GM12878 (cell line): ENCODE measurements around the gene THAP10. TPM values are rescaled to one million over a fixed set of nuclear protein-coding genes. Genes with fewer than 3 reads are reported as not detected.
"Not testable (repeated sequence)": the region's sequence is repeated elsewhere in the genome, so short reads cannot be mapped to it uniquely, and the experiment has no call there.

ENCODE experiments used
- ATAC-seq: fragments of 200-7000 bp; cut with Tn5 transposase; 3 replicates; pipeline ENCODE4 v1.9.1; 2020; ENCODE audit warnings: mild to moderate bottlenecking, moderate library complexity
- BruUV-seq: library from RNA; stranded (reverse); fragments of 400-500 nt; replicated peaks from 2 replicates; lab custom pipeline; 2021; lab: Mats Ljungman, UMichigan
- CTCF ChIA-PET: fragments of 300-600 bp; sonication (Branson Sonifier 250); formaldehyde crosslinking; extraction: SDS; loops from one replicate; lab custom pipeline; 2021; ENCODE audit warnings: inconsistent platforms; lab: Yijun Ruan, JAX
- POLR2A ChIA-PET: fragments of 350-600 bp; formaldehyde crosslinking; extraction: SDS; loops from one replicate; lab custom pipeline; 2021; ENCODE audit warnings: inconsistent platforms; lab: Charles Lee
- RAD21 ChIA-PET: fragments of 300-600 bp; sonication (Branson Sonifier 250); formaldehyde crosslinking; loops from one replicate; lab custom pipeline; 2023; ENCODE audit warnings: antibody characterized with exemption; ENCODE audit not compliant: unreplicated experiment; lab: Charles Lee
- SMC1A ChIA-PET: fragments of 300-600 bp; sonication (Branson Sonifier 250); formaldehyde crosslinking; loops from one replicate; lab custom pipeline; 2023; ENCODE audit not compliant: unreplicated experiment, uncharacterized antibody; lab: Charles Lee
- DNase-seq: peaks from one replicate; pipeline ENCODE4 v3.0.0-alpha.2; 2011; ENCODE audit warnings: low read depth, low spot score
- FAIRE-seq: peaks from 3 replicates; lab custom pipeline; 2011; peaks lifted over from hg19 to GRCh38; lab: Jason Lieb, UNC
- H2AFZ ChIP-seq: 2 replicates; pipeline ENCODE4 v1.6.0; 2011; ENCODE audit warnings: low read depth, low read length, control low read depth; ENCODE audit not compliant: control insufficient read depth
- H3K27ac ChIP-seq: 2 replicates; pipeline ENCODE4 v1.5.1; 2011; ENCODE audit warnings: control low read depth; ENCODE audit not compliant: control insufficient read depth, insufficient read depth
- H3K27me3 ChIP-seq, 2 experiments: replicated peaks in 1 of 2; 2 replicates each; pipeline versions ENCODE4 v1.6.0 to v1.6.1; 2011; ENCODE audit warnings: low read length in 1 of 2; ENCODE audit not compliant: control insufficient read depth in 2 of 2, insufficient read depth in 2 of 2
- H3K36me3 ChIP-seq, 2 experiments: 2 replicates each; pipeline ENCODE4 v1.5.1; 2011; ENCODE audit warnings: low read length in 1 of 2; ENCODE audit not compliant: control insufficient read depth in 2 of 2, insufficient read depth in 2 of 2
- H3K4me1 ChIP-seq: 2 replicates; pipeline ENCODE4 v1.6.1; 2011; ENCODE audit warnings: mild to moderate bottlenecking, low read length, moderate library complexity, mixed read lengths; ENCODE audit not compliant: control insufficient read depth, insufficient read depth
- H3K4me2 ChIP-seq: 2 replicates; pipeline ENCODE4 v1.6.0; 2011; ENCODE audit warnings: control low read depth; ENCODE audit not compliant: control insufficient read depth, insufficient read depth
- H3K4me3 ChIP-seq: fragments of 200-600 bp; sonication (generic); 2 replicates; pipeline ENCODE4 v1.5.1; 2016
- H3K79me2 ChIP-seq: 2 replicates; pipeline ENCODE4 v1.6.0; 2011; ENCODE audit warnings: low read length; ENCODE audit not compliant: control insufficient read depth, insufficient read depth
- H3K9ac ChIP-seq: 2 replicates; pipeline ENCODE4 v1.8.0; 2011; ENCODE audit warnings: low read length, control low read depth, mixed read lengths; ENCODE audit not compliant: control insufficient read depth, insufficient read depth
- H3K9me3 ChIP-seq: replicated peaks from 3 replicates; pipeline ENCODE4 v1.5.1; 2011; ENCODE audit warnings: mild to moderate bottlenecking, low read length; ENCODE audit not compliant: control insufficient read depth, insufficient read depth
- H4K20me1 ChIP-seq: 2 replicates; pipeline ENCODE4 v1.6.0; 2011; ENCODE audit not compliant: control insufficient read depth, insufficient read depth
- DPF2 ChIP-seq: fragments of 450-650 bp; IDR thresholded peaks from 2 replicates; pipeline ENCODE4 v1.6.1; 2017; ENCODE audit warnings: mild to moderate bottlenecking
- ETV6 ChIP-seq, 2 experiments: fragments of 450-650 bp in 1 of 2; IDR thresholded peaks in 1 of 2; conservative IDR thresholded peaks in 1 of 2; 2 replicates each; pipeline ENCODE4 v1.6.1; 2014; ENCODE audit warnings: antibody characterized with exemption in 1 of 2, borderline replicate concordance in 1 of 2, low read depth in 1 of 2, mild to moderate bottlenecking in 1 of 2, moderate library complexity in 1 of 2
- FOXM1 ChIP-seq: IDR thresholded peaks from 2 replicates; pipeline ENCODE4 v1.6.1; 2012; ENCODE audit warnings: low read depth, mild to moderate bottlenecking, inconsistent platforms, low read length, moderate library complexity
- ZSCAN29 ChIP-seq: fragments of 450-650 bp; IDR thresholded peaks from 2 replicates; pipeline ENCODE4 v1.6.1; 2017; ENCODE audit warnings: mild to moderate bottlenecking, moderate library complexity
- whole genome bisulfite sequencing: methylation state at CpG from one replicate; pipeline ENCODE4 v1.1.6; 2016; ENCODE audit warnings: low lambda C conversion rate; ENCODE audit not compliant: insufficient replicate concordance, insufficient coverage; ENCODE audit errors: missing lambda C conversion rate; 5-methylcytosine and 5-hydroxymethylcytosine counted together
- in situ Hi-C: fragments of 300-500 bp; cut with MboI; formaldehyde crosslinking; loops from 9 replicates; pipeline ENCODE4 v1.14.3; 2018; ENCODE audit warnings: mixed read lengths
- intact Hi-C: fragments of 100-400 bp; cut with micrococcal nuclease; formaldehyde crosslinking; loops from one replicate; pipeline ENCODE4 v1.14.2; 2022; ENCODE audit not compliant: unreplicated experiment
- polyA plus RNA-seq, 11 experiments: library from polyadenylated mRNA; depleted of rRNA in 4 of 11; unstranded in 6 of 11; stranded (reverse) in 5 of 11; fragments of >200 nt; fragmentation: Nextera tagmentation in 4 of 11; fragmentation: Illumina TruSeq in 1 of 11; extraction: Ambion mirVana in 4 of 11; extraction: Trizol in 1 of 11; gene quantifications; 1 replicate in 1 of 11; 2 replicates in 10 of 11; pipeline versions ENCODE4 v1.2.1 to v1.2.3, GENCODE V29; 2011 to 2016; ENCODE audit warnings: inconsistent platforms in 2 of 11, missing spikeins in 2 of 11, low read depth in 1 of 11
- total RNA-seq, 4 experiments: library from RNA; depleted of rRNA in 3 of 4; stranded (reverse); fragments of >200 nt in 3 of 4; fragmentation: Illumina TruSeq in 1 of 4; extraction: Trizol in 1 of 4; gene quantifications; 2 replicates each; pipeline versions ENCODE4 v1.2.1 to v1.2.3, GENCODE V29; 2013 to 2021
- TF ChIP-seq, protein P1 (sequence below): IDR thresholded peaks from 2 replicates; pipeline ENCODE4 v1.6.1; 2011; ENCODE audit warnings: borderline replicate concordance, low read depth, mild to moderate bottlenecking, moderate library complexity, low read length; ENCODE audit not compliant: insufficient read depth, poor library complexity, severe bottlenecking
- TF ChIP-seq, protein P2 (sequence below): IDR thresholded peaks from 2 replicates; pipeline ENCODE4 v1.6.1; 2011; ENCODE audit warnings: borderline replicate concordance, low read depth, mild to moderate bottlenecking, moderate library complexity, mixed read lengths, low read length; ENCODE audit not compliant: insufficient read depth; ENCODE audit errors: extremely low read length
- TF ChIP-seq, protein P3 (sequence below): fragments of 450-650 bp; IDR thresholded peaks from 2 replicates; pipeline ENCODE4 v1.6.1; 2017; ENCODE audit warnings: mild to moderate bottlenecking

THAP10 gene
- total and polyA plus RNA-seq, 10 of the 15 experiments (the other 5 are each of a cell fraction or from before 2014, with no cell fraction given), result 0.35 to 5.2 (median 1.4) TPM

DNA sequence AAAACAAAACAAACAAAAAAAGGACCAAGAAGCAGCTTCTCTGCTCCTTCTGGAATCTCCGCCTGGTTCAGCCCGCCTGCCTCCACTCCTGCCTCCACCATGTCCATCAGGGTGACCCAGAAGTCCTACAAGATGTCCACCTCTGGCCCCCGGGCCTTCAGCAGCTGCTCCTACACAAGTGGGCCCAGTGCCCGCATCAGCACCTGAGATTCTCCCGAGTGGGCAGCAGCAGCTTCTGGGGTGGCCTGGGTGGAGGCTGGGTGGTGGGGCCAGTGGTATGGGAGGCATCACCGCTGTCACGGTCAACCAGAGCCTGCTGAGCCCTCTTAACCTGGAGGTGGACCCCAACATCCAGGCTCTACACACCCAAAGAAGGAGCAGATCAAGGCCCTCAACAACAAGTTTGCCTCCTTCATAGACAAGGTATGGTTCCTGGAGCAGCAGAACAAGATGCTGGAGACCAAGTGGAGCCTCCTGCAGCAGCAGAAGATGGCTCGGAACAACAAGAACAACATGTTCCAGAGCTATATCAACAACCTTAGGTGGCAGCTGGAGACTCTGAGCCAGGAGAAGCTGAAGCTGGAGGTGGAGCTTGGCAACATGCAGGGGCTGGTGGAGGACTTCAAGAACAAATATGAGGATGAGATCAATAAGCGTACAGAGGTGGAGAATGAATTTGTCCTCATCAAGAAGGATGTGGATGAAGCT lies 33.5 kb downstream of the THAP10 start:
- H3K4me1 ChIP-seq, ATAC-seq, RAD21 ChIA-PET, H3K4me3 ChIP-seq, H3K9me3 ChIP-seq, H3K9ac ChIP-seq, FAIRE-seq, H3K4me2 ChIP-seq, BruUV-seq, intact Hi-C loops, H3K27me3 ChIP-seq, H3K27ac ChIP-seq, H4K20me1 ChIP-seq, POLR2A ChIA-PET, in situ Hi-C loops, SMC1A ChIA-PET, H3K79me2 ChIP-seq, DNase-seq, H3K36me3 ChIP-seq, H2AFZ ChIP-seq: not testable (repeated sequence)
- CTCF ChIA-PET, result interaction anchor here (0.6 kb wide), 1 partner anchor 503 kb away, joined by 3 read pairs; no protein-coding TSS in a partner anchor
- 47% methylated on average over 9 of the region's 9 CpGs for WGBS

DNA sequence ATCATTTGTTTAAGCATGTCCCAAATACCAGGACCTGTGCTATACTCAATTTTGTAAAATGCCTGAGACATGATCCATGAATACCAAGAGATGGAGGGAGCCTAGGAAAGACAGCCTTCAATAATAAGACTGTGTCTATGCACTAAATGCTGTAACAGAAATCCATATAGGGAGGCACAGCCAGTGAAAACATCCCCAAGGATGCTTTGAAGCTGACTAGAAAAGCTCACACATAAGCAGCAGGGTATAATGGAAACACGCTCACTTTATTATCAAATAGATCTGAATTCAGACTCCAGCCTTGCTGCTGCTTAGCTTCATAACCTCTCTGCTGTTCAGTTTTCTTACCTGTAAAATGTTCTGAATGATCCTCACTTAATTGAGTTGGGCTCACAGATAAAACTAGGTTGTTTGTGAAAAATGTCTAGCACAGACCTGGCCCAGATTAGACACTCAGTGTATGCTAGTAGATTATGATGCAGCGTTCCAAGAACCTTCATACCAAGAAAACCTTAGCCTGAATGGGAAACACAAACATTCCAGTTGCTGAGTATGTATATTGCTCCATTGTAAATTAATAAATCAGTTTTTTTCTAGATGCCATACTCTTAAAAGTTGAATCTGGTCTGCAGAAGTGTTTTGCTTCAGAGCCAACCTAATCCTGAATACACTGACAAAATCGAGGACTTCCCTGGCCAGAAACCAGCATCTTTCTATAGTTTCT lies 34.5 kb downstream of the THAP10 start:
- 64% methylated on average over 3 of the region's 3 CpGs for WGBS
- no peak overlapping the region for H2AFZ ChIP-seq
- in situ Hi-C loops, result no loop called here
- no peak for TF ChIP-seq ZSCAN29
- TF ChIP-seq, protein P1, sequence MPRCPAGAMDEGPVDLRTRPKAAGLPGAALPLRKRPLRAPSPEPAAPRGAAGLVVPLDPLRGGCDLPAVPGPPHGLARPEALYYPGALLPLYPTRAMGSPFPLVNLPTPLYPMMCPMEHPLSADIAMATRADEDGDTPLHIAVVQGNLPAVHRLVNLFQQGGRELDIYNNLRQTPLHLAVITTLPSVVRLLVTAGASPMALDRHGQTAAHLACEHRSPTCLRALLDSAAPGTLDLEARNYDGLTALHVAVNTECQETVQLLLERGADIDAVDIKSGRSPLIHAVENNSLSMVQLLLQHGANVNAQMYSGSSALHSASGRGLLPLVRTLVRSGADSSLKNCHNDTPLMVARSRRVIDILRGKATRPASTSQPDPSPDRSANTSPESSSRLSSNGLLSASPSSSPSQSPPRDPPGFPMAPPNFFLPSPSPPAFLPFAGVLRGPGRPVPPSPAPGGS, result no peak
- TF ChIP-seq FOXM1, result no peak
- TF ChIP-seq, protein P2, sequence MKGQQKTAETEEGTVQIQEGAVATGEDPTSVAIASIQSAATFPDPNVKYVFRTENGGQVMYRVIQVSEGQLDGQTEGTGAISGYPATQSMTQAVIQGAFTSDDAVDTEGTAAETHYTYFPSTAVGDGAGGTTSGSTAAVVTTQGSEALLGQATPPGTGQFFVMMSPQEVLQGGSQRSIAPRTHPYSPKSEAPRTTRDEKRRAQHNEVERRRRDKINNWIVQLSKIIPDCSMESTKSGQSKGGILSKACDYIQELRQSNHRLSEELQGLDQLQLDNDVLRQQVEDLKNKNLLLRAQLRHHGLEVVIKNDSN, result no peak
- TF ChIP-seq ETV6 (conservative IDR thresholded peaks at IDR 0.05 in 1 of 2, IDR thresholded peaks at IDR 0.05 in 1 of 2; ENCODE audit: borderline replicate concordance in 1 of 2, low read depth in 1 of 2), result no peak
- no peak for TF ChIP-seq DPF2
- TF ChIP-seq, protein P3, sequence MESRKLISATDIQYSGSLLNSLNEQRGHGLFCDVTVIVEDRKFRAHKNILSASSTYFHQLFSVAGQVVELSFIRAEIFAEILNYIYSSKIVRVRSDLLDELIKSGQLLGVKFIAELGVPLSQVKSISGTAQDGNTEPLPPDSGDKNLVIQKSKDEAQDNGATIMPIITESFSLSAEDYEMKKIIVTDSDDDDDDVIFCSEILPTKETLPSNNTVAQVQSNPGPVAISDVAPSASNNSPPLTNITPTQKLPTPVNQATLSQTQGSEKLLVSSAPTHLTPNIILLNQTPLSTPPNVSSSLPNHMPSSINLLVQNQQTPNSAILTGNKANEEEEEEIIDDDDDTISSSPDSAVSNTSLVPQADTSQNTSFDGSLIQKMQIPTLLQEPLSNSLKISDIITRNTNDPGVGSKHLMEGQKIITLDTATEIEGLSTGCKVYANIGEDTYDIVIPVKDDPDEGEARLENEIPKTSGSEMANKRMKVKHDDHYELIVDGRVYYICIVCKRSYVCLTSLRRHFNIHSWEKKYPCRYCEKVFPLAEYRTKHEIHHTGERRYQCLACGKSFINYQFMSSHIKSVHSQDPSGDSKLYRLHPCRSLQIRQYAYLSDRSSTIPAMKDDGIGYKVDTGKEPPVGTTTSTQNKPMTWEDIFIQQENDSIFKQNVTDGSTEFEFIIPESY, result no peak

More for the DNA sequence above, 34.5 kb downstream of the THAP10 start:
- Histone ChIP-seq H4K20me1 (no peaks in the 10 kb centered on the region), H3K9ac (no peak overlapping the region), H3K79me2 (no peaks in the 10 kb centered on the region), H3K36me3 (no peaks in the 10 kb centered on the region), H3K27ac (no peak overlapping the region), H3K4me1 (peaks cover 2% of the 10 kb centered on the region; the same call in 1 of the 2 replicates), H3K4me3 (no peak overlapping the region), H3K9me3 (no peaks in the 10 kb centered on the region), H3K27me3 (peaks cover 3 to 5% of the 10 kb centered on the region in 2 experiments), H3K4me2 (no peak overlapping the region)
- ATAC-seq, result no peak
- no TSS peak for BruUV-seq
- SMC1A ChIA-PET, result no interaction called here
- no peak for DNase-seq
- POLR2A ChIA-PET, result no interaction called here
- RAD21 ChIA-PET, result no interaction called here
- FAIRE-seq, result no peak
- CTCF ChIA-PET, result no interaction called here
- intact Hi-C loops, result no loop called here
